GM12892 (cell line): ENCODE measurements around the gene EPN3.

Source experiments
- POLR2A ChIP-seq: IDR thresholded peaks from 2 replicates; pipeline ENCODE4 v1.6.1; 2011; ENCODE audit warnings: low read depth, low read length, control low read depth
- POLR2AphosphoS5 ChIP-seq: IDR thresholded peaks from 2 replicates; pipeline ENCODE4 v1.6.1; 2011; ENCODE audit warnings: low read depth, low read length, control low read depth
- TAF1 ChIP-seq: IDR thresholded peaks from 2 replicates; pipeline ENCODE4 v1.6.1; 2011; ENCODE audit warnings: low read depth, mild to moderate bottlenecking, control low read depth, low read length, borderline replicate concordance

- TF ChIP-seq POLR2AphosphoS5 (no peak), POLR2A (no peak), TAF1 (no peak)
Observed at GRCh38 chr17:50536683-50537646, 4.4 kb downstream of the EPN3 start.
